Adipocyte (in vitro differentiated cells): ENCODE measurements around the gene CES5A.
"Not testable (repeated sequence)": the region's sequence is repeated elsewhere in the genome, so short reads cannot be mapped to it uniquely, and the experiment has no call there.

Experiments used
- DNase-seq: peaks from one replicate; pipeline ENCODE4 v3.0.0-alpha.2; 2015; ENCODE audit warnings: low read depth
- H3K27me3 ChIP-seq: replicated peaks from 2 replicates; pipeline ENCODE4 v1.7.0; 2013; ENCODE audit warnings: mild to moderate bottlenecking, low read length, moderate library complexity; ENCODE audit not compliant: control insufficient read depth, insufficient read depth
- H3K36me3 ChIP-seq: 2 replicates; pipeline ENCODE4 v1.7.0; 2013; ENCODE audit warnings: low read length, mild to moderate bottlenecking, moderate library complexity; ENCODE audit not compliant: control insufficient read depth, insufficient read depth, severe bottlenecking
- H3K4me1 ChIP-seq: 2 replicates; pipeline ENCODE4 v1.7.0; 2013; ENCODE audit warnings: mild to moderate bottlenecking, low read length, moderate library complexity; ENCODE audit not compliant: control insufficient read depth, insufficient read depth
- H3K4me3 ChIP-seq: 2 replicates; pipeline ENCODE4 v1.7.0; 2013; ENCODE audit warnings: mild to moderate bottlenecking, low read length, moderate library complexity
- H3K9ac ChIP-seq: 2 replicates; pipeline ENCODE4 v1.7.0; 2013; ENCODE audit warnings: mild to moderate bottlenecking, low read length, moderate library complexity
- H3K9me3 ChIP-seq: 2 replicates; pipeline ENCODE4 v1.7.0; 2013; ENCODE audit warnings: mild to moderate bottlenecking, low read length, moderate library complexity; ENCODE audit not compliant: control insufficient read depth

Gene CES5A

GRCh38 chr16:55811811-55812210, 63.4 kb downstream of the CES5A start:
- DNase-seq: no peak
- no peaks in the 10 kb centered on the region for H3K4me1 ChIP-seq
- peaks cover 8% of the 10 kb centered on the region for H3K9me3 ChIP-seq
- H3K36me3 ChIP-seq: no peaks in the 10 kb centered on the region
- H3K27me3 ChIP-seq: peaks cover 21% of the 10 kb centered on the region
- H3K9ac ChIP-seq: no peak overlapping the region
- H3K4me3 ChIP-seq: no peak overlapping the region

GRCh38 chr16:55810451-55810961, 64.7 kb downstream of the CES5A start:
- Histone ChIP-seq H3K27me3 (peaks cover 21% of the 10 kb centered on the region), H3K4me1 (no peaks in the 10 kb centered on the region), H3K9ac (no peak overlapping the region), H3K4me3 (no peak overlapping the region), H3K36me3 (no peaks in the 10 kb centered on the region), H3K9me3 (peaks cover 8% of the 10 kb centered on the region)
- no peak for DNase-seq

- Histone ChIP-seq H3K27me3 (peaks cover 21% of the 10 kb centered on the region), H3K4me3 (no peak overlapping the region), H3K4me1 (no peaks in the 10 kb centered on the region)
Observed at GRCh38 chr16:55809851-55810250, 65.3 kb downstream of the CES5A start.

GRCh38 chr16:55809386-55809785, 65.8 kb downstream of the CES5A start:
- DNase-seq: no peak
- H3K36me3 ChIP-seq: no peaks in the 10 kb centered on the region
- peaks cover 8% of the 10 kb centered on the region for H3K9me3 ChIP-seq
- peaks cover 17% of the 10 kb centered on the region for H3K27me3 ChIP-seq
- no peak overlapping the region for H3K4me3 ChIP-seq
- no peaks in the 10 kb centered on the region for H3K4me1 ChIP-seq
- no peak overlapping the region for H3K9ac ChIP-seq

More at GRCh38 chr16:55809851-55810250, 65.3 kb downstream of the CES5A start:
- no peak overlapping the region for H3K9ac ChIP-seq
- no peak for DNase-seq
- peaks cover 8% of the 10 kb centered on the region for H3K9me3 ChIP-seq
- H3K36me3 ChIP-seq: no peaks in the 10 kb centered on the region

GRCh38 chr16:55808286-55808685, 66.9 kb downstream of the CES5A start:
- H3K9ac ChIP-seq, H3K9me3 ChIP-seq, H3K36me3 ChIP-seq, H3K4me1 ChIP-seq, H3K4me3 ChIP-seq, DNase-seq: not testable (repeated sequence)
- H3K27me3 ChIP-seq: peaks cover 17% of the 10 kb centered on the region

GRCh38 chr16:55805104-55805503, 70.1 kb downstream of the CES5A start:
- not testable (repeated sequence) for H3K27me3 ChIP-seq, H3K9ac ChIP-seq, H3K4me1 ChIP-seq, H3K9me3 ChIP-seq, DNase-seq, H3K36me3 ChIP-seq, H3K4me3 ChIP-seq

- not testable (repeated sequence) for DNase-seq, H3K36me3 ChIP-seq, H3K4me1 ChIP-seq, H3K9me3 ChIP-seq, H3K9ac ChIP-seq, H3K4me3 ChIP-seq, H3K27me3 ChIP-seq
Observed at GRCh38 chr16:55803681-55804080, 71.5 kb downstream of the CES5A start.
